Neural cell (in vitro differentiated cells): ENCODE data around the gene RGL1.

Source experiments
- CTCF ChIP-seq: fragments of 450-650 bp; IDR thresholded peaks from 2 replicates; pipeline ENCODE4 v1.5.1; 2014; ENCODE audit warnings: antibody characterized with exemption, mild to moderate bottlenecking, moderate library complexity; ENCODE audit not compliant: poor library complexity, severe bottlenecking
- EP300 ChIP-seq: fragments of 450-650 bp; conservative IDR thresholded peaks from 2 replicates; pipeline ENCODE4 v1.6.1; 2014; ENCODE audit warnings: antibody characterized with exemption, mild to moderate bottlenecking, moderate library complexity; ENCODE audit not compliant: poor library complexity, severe bottlenecking
- EZH2 ChIP-seq: fragments of 200-600, 300-800 bp; shearing (Covaris generic), sonication (generic); IDR thresholded peaks from 2 replicates; pipeline ENCODE4 v1.6.1; 2014; ENCODE audit warnings: antibody characterized with exemption, low read length, borderline replicate concordance, mild to moderate bottlenecking; ENCODE audit not compliant: insufficient read depth, poor library complexity, severe bottlenecking
- MXI1 ChIP-seq: fragments of 450-650 bp; conservative IDR thresholded peaks from 2 replicates; pipeline ENCODE4 v1.6.1; 2014; ENCODE audit warnings: antibody characterized with exemption, mild to moderate bottlenecking; ENCODE audit not compliant: poor library complexity, severe bottlenecking
- POLR2AphosphoS5 ChIP-seq: IDR thresholded peaks from 2 replicates; pipeline ENCODE4 v1.6.1; 2012
- RAD21 ChIP-seq: fragments of 450-650 bp; conservative IDR thresholded peaks from 2 replicates; pipeline ENCODE4 v1.6.1; 2014; ENCODE audit warnings: antibody characterized with exemption, mild to moderate bottlenecking, moderate library complexity
- TAF1 ChIP-seq: IDR thresholded peaks from 2 replicates; pipeline ENCODE4 v1.6.1; 2012; ENCODE audit warnings: low read depth

- TF ChIP-seq CTCF (no peak), POLR2AphosphoS5 (no peak), TAF1 (no peak), EP300 (no peak), RAD21 (no peak), EZH2 (no peak), MXI1 (no peak)
Measured at GRCh38 chr1:183893561-183894289, 88.8 kb downstream of the RGL1 start.
